NCI-H524 (cell line): Measurements from ENCODE around the gene OPCML.

ENCODE experiments used
- DNase-seq, 2 experiments: peaks; one replicate each; lab custom pipeline; 2025; lab: John Stamatoyannopoulos, UW

Gene OPCML

GRCh38 chr11:132982772-132983640 lies 549.3 kb downstream of the OPCML start:
- no peak for DNase-seq

- DNase-seq = no peak
Measured at GRCh38 chr11:132981131-132981956, 551.0 kb downstream of the OPCML start.

- DNase-seq = no peak
Measured at GRCh38 chr11:132980670-132981069, 551.6 kb downstream of the OPCML start.

- no peak for DNase-seq
Measured at GRCh38 chr11:132977746-132978145, 554.6 kb downstream of the OPCML start.

- DNase-seq = no peak
Measured at GRCh38 chr11:132977241-132977640, 555.1 kb downstream of the OPCML start.

GRCh38 chr11:132976115-132976514 lies 556.2 kb downstream of the OPCML start:
- no peak for DNase-seq

GRCh38 chr11:132973686-132974085 lies 558.6 kb downstream of the OPCML start:
- DNase-seq = no peak

GRCh38 chr11:132972565-132972964 lies 559.7 kb downstream of the OPCML start:
- no peak for DNase-seq

- no peak for DNase-seq
Measured at GRCh38 chr11:132971351-132971750, 561.0 kb downstream of the OPCML start.

GRCh38 chr11:132969892-132970291 lies 562.4 kb downstream of the OPCML start:
- DNase-seq = no peak

- DNase-seq = no peak
Measured at GRCh38 chr11:132962041-132962440, 570.3 kb downstream of the OPCML start.

GRCh38 chr11:132961453-132961852 lies 570.8 kb downstream of the OPCML start:
- DNase-seq = no peak

GRCh38 chr11:132960273-132961078 lies 571.8 kb downstream of the OPCML start:
- peak in 1 of 2 experiments; percentile 56 for DNase-seq

- DNase-seq = no peak
Measured at GRCh38 chr11:132959693-132960092, 572.6 kb downstream of the OPCML start.

GRCh38 chr11:132957881-132958280 lies 574.4 kb downstream of the OPCML start:
- no peak for DNase-seq

GRCh38 chr11:132948252-132948651 lies 584.0 kb downstream of the OPCML start:
- no peak for DNase-seq

- DNase-seq = no peak
Measured at GRCh38 chr11:132944569-132944944, 587.7 kb downstream of the OPCML start.

GRCh38 chr11:132943706-132944568 lies 588.4 kb downstream of the OPCML start:
- peak; percentile 45 to 46 for DNase-seq

GRCh38 chr11:132943357-132943705 lies 589.0 kb downstream of the OPCML start:
- peak in 1 of 2 experiments; percentile 33 for DNase-seq

- peak in 1 of 2 experiments; percentile 33 for DNase-seq
Measured at GRCh38 chr11:132942611-132943356, 589.5 kb downstream of the OPCML start.

GRCh38 chr11:132941761-132942160 lies 590.5 kb downstream of the OPCML start:
- DNase-seq = no peak
